HEK293 (cell line): ENCODE results near the gene ACSL3.

Source experiments
- GLIS2 ChIP-seq: fragments of 450-650 bp; formaldehyde crosslinking; IDR thresholded peaks from 2 replicates; pipeline ENCODE4 v1.5.1; 2016; ENCODE audit warnings: missing biosample characterization, missing genetic modification characterization
- KLF8 ChIP-seq: fragments of 450-650 bp; formaldehyde crosslinking; IDR thresholded peaks from 2 replicates; pipeline ENCODE4 v1.5.1; 2016; ENCODE audit warnings: missing biosample characterization, missing genetic modification characterization
- KLF9 ChIP-seq: fragments of 450-650 bp; formaldehyde crosslinking; IDR thresholded peaks from 2 replicates; pipeline ENCODE4 v1.5.1; 2016; ENCODE audit warnings: missing biosample characterization, missing genetic modification characterization, low read depth
- MZF1 ChIP-seq: fragments of 450-650 bp; formaldehyde crosslinking; IDR thresholded peaks from 2 replicates; pipeline ENCODE4 v1.5.1; 2017; ENCODE audit warnings: missing biosample characterization, missing genetic modification characterization, borderline replicate concordance
- PRDM6 ChIP-seq: fragments of 450-650 bp; formaldehyde crosslinking; IDR thresholded peaks from 2 replicates; pipeline ENCODE4 v1.5.1; 2017; ENCODE audit warnings: missing biosample characterization, missing genetic modification characterization
- REST ChIP-seq: fragments of 450-650 bp; formaldehyde crosslinking; IDR thresholded peaks from 2 replicates; pipeline ENCODE4 v1.5.1; 2016; ENCODE audit warnings: missing biosample characterization, missing genetic modification characterization
- SP2 ChIP-seq: fragments of 450-650 bp; formaldehyde crosslinking; IDR thresholded peaks from 2 replicates; pipeline ENCODE4 v1.5.1; 2016; ENCODE audit warnings: missing biosample characterization, missing genetic modification characterization
- SP3 ChIP-seq: fragments of 450-650 bp; formaldehyde crosslinking; IDR thresholded peaks from 2 replicates; pipeline ENCODE4 v1.5.1; 2016; ENCODE audit warnings: missing biosample characterization, missing genetic modification characterization
- YY1 ChIP-seq: fragments of 450-650 bp; formaldehyde crosslinking; IDR thresholded peaks from 2 replicates; pipeline ENCODE4 v1.5.1; 2018; ENCODE audit warnings: missing biosample characterization, missing genetic modification characterization
- ZBTB20 ChIP-seq: fragments of 450-650 bp; formaldehyde crosslinking; IDR thresholded peaks from 2 replicates; pipeline ENCODE4 v1.5.1; 2016; ENCODE audit warnings: missing biosample characterization, missing genetic modification characterization
- ZBTB8A ChIP-seq: fragments of 450-650 bp; formaldehyde crosslinking; IDR thresholded peaks from 2 replicates; pipeline ENCODE4 v1.5.1; 2016; ENCODE audit warnings: missing biosample characterization, missing genetic modification characterization
- ZIC2 ChIP-seq: fragments of 450-650 bp; formaldehyde crosslinking; IDR thresholded peaks from 2 replicates; pipeline ENCODE4 v1.5.1; 2016; ENCODE audit warnings: missing biosample characterization, missing genetic modification characterization
- ZNF138 ChIP-seq: fragments of 450-650 bp; formaldehyde crosslinking; IDR thresholded peaks from 2 replicates; pipeline ENCODE4 v1.5.1; 2016; ENCODE audit warnings: missing biosample characterization, missing genetic modification characterization, borderline replicate concordance
- ZNF140 ChIP-seq: fragments of 450-650 bp; formaldehyde crosslinking; IDR thresholded peaks from 2 replicates; pipeline ENCODE4 v1.5.1; 2016; ENCODE audit warnings: missing biosample characterization, missing genetic modification characterization
- ZNF248 ChIP-seq: fragments of 450-650 bp; formaldehyde crosslinking; IDR thresholded peaks from 2 replicates; pipeline ENCODE4 v1.5.1; 2017; ENCODE audit warnings: missing biosample characterization, missing genetic modification characterization
- ZNF354C ChIP-seq: fragments of 450-650 bp; formaldehyde crosslinking; IDR thresholded peaks from 2 replicates; pipeline ENCODE4 v1.5.1; 2016; ENCODE audit warnings: missing biosample characterization, missing genetic modification characterization, low read depth, borderline replicate concordance
- ZNF423 ChIP-seq: fragments of 450-650 bp; formaldehyde crosslinking; IDR thresholded peaks from 2 replicates; pipeline ENCODE4 v1.5.1; 2016; ENCODE audit warnings: missing biosample characterization, missing genetic modification characterization
- ZNF501 ChIP-seq: fragments of 450-650 bp; formaldehyde crosslinking; IDR thresholded peaks from 2 replicates; pipeline ENCODE4 v1.5.1; 2016; ENCODE audit warnings: missing biosample characterization, missing genetic modification characterization
- ZNF510 ChIP-seq: fragments of 450-650 bp; formaldehyde crosslinking; IDR thresholded peaks from 2 replicates; pipeline ENCODE4 v1.5.1; 2018; ENCODE audit warnings: mild to moderate bottlenecking, missing genetic modification characterization, missing biosample characterization; ENCODE audit not compliant: insufficient replicate concordance
- ZNF521 ChIP-seq: fragments of 450-650 bp; formaldehyde crosslinking; IDR thresholded peaks from 2 replicates; pipeline ENCODE4 v1.5.1; 2017; ENCODE audit warnings: missing biosample characterization, mild to moderate bottlenecking, missing genetic modification characterization
- ZNF548 ChIP-seq: fragments of 450-650 bp; formaldehyde crosslinking; IDR thresholded peaks from 2 replicates; pipeline ENCODE4 v1.5.1; 2016; ENCODE audit warnings: missing biosample characterization, missing genetic modification characterization
- ZNF549 ChIP-seq: fragments of 450-650 bp; IDR thresholded peaks from 2 replicates; pipeline ENCODE4 v1.5.1; 2018; ENCODE audit warnings: missing biosample characterization, missing genetic modification characterization, mild to moderate bottlenecking, inconsistent platforms, moderate library complexity
- ZNF561 ChIP-seq: fragments of 450-650 bp; IDR thresholded peaks from 2 replicates; pipeline ENCODE4 v1.5.1; 2018; ENCODE audit warnings: missing biosample characterization, missing genetic modification characterization, borderline replicate concordance
- ZNF600 ChIP-seq: fragments of 450-650 bp; formaldehyde crosslinking; IDR thresholded peaks from 2 replicates; pipeline ENCODE4 v1.5.1; 2016; ENCODE audit warnings: missing biosample characterization, missing genetic modification characterization
- ZNF626 ChIP-seq: fragments of 450-650 bp; sonication (Bioruptor Pico); formaldehyde crosslinking; IDR thresholded peaks from 2 replicates; pipeline ENCODE4 v1.5.1; 2018; ENCODE audit warnings: missing biosample characterization, missing genetic modification characterization, inconsistent platforms
- ZNF791 ChIP-seq: fragments of 450-650 bp; formaldehyde crosslinking; IDR thresholded peaks from 2 replicates; pipeline ENCODE4 v1.5.1; 2016; ENCODE audit warnings: missing biosample characterization, missing genetic modification characterization
- TF ChIP-seq, protein P1 (sequence below): fragments of 450-650 bp; formaldehyde crosslinking; IDR thresholded peaks from 2 replicates; pipeline ENCODE4 v1.5.1; 2016; ENCODE audit warnings: missing biosample characterization, missing genetic modification characterization
- TF ChIP-seq, protein P2 (sequence below): fragments of 450-650 bp; formaldehyde crosslinking; IDR thresholded peaks from 2 replicates; pipeline ENCODE4 v1.5.1; 2016; ENCODE audit warnings: missing biosample characterization, missing genetic modification characterization
- TF ChIP-seq, protein P3 (sequence below): fragments of 450-650 bp; formaldehyde crosslinking; IDR thresholded peaks from 2 replicates; pipeline ENCODE4 v1.5.1; 2016; ENCODE audit warnings: missing biosample characterization, missing genetic modification characterization

The ACSL3 gene

DNA sequence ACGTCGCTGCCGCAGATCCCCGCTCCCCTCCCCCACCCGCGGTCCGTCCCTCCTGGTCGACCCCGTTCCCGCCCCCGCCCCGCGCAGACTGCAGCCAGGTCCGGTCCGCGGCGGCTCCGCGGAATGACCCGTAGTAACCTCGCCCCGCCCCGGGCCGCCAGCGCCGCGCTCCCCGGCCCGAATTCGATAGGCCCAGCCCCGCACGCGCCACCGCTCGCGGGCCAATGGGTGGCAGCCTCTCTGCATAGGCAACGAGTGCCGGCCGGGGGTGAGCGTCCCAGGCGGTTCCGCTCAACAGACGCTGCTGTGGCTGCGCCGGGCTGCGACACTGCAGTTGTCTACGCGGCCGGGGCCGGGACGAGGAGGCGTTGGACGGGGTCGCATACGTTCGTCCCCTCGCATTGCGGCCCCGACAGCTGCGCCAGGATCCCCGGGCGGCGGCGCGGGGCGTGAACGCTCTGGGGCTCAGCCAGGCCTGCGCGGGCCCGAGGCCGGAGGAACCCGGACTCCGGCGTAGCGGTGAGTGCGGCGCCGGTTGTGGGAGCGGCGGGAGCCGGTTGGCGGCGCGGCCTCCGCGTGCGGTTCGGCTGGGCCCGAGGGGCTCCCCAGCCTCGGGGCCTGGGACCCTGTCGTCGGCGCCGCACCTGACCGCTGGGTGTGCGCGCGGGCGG is at the start of gene ACSL3 (continued):
- TF ChIP-seq ZNF248: no peak
- no peak for TF ChIP-seq ZNF548
- peak; percentile 85 for TF ChIP-seq SP2 (tag by site-specific recombination)
- TF ChIP-seq GLIS2 (tag by site-specific recombination): peak; percentile 33; the same call in 1 of the 2 replicates
- peak; percentile 37; the same call in 1 of the 2 replicates for TF ChIP-seq SP3 (tag by site-specific recombination)
- peak; percentile 56; the same call in 1 of the 2 replicates for TF ChIP-seq ZNF561 (tag by site-specific recombination)
- TF ChIP-seq ZNF423 (tag by site-specific recombination): no peak
- peak; percentile 46 for TF ChIP-seq ZIC2
- peak; percentile 18; the same call in 1 of the 2 replicates for TF ChIP-seq ZBTB8A (tag by site-specific recombination)
- TF ChIP-seq ZBTB20 (tag by site-specific recombination): no peak
- peak; percentile 9; the same call in 1 of the 2 replicates for TF ChIP-seq KLF8 (tag by site-specific recombination)
- TF ChIP-seq ZNF626 (tag by site-specific recombination): no peak
- no peak for TF ChIP-seq ZNF521 (tag by site-specific recombination)
- peak; percentile 65; the same call in 1 of the 2 replicates for TF ChIP-seq ZNF501 (tag by site-specific recombination)
- TF ChIP-seq ZNF791 (tag by site-specific recombination): no peak
- TF ChIP-seq ZNF510: no peak
- no peak for TF ChIP-seq ZNF549 (tag by site-specific recombination)
- TF ChIP-seq, protein P1, sequence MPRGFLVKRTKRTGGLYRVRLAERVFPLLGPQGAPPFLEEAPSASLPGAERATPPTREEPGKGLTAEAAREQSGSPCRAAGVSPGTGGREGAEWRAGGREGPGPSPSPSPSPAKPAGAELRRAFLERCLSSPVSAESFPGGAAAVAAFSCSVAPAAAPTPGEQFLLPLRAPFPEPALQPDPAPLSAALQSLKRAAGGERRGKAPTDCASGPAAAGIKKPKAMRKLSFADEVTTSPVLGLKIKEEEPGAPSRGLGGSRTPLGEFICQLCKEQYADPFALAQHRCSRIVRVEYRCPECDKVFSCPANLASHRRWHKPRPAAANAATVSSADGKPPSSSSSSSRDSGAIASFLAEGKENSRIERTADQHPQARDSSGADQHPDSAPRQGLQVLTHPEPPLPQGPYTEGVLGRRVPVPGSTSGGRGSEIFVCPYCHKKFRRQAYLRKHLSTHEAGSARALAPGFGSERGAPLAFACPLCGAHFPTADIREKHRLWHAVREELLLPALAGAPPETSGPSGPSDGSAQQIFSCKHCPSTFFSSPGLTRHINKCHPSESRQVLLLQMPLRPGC (tag by site-specific recombination): peak; percentile 36; the same call in 1 of the 2 replicates
- TF ChIP-seq ZNF140: no peak
- TF ChIP-seq REST: no peak
- TF ChIP-seq, protein P2, sequence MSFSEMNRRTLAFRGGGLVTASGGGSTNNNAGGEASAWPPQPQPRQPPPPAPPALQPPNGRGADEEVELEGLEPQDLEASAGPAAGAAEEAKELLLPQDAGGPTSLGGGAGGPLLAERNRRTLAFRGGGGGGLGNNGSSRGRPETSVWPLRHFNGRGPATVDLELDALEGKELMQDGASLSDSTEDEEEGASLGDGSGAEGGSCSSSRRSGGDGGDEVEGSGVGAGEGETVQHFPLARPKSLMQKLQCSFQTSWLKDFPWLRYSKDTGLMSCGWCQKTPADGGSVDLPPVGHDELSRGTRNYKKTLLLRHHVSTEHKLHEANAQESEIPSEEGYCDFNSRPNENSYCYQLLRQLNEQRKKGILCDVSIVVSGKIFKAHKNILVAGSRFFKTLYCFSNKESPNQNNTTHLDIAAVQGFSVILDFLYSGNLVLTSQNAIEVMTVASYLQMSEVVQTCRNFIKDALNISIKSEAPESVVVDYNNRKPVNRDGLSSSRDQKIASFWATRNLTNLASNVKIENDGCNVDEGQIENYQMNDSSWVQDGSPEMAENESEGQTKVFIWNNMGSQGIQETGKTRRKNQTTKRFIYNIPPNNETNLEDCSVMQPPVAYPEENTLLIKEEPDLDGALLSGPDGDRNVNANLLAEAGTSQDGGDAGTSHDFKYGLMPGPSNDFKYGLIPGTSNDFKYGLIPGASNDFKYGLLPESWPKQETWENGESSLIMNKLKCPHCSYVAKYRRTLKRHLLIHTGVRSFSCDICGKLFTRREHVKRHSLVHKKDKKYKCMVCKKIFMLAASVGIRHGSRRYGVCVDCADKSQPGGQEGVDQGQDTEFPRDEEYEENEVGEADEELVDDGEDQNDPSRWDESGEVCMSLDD (tag by site-specific recombination): no peak
- 0 out of 2 replicates have a peak, but pooled peaks have one; percentile 25 for TF ChIP-seq MZF1 (tag by site-specific recombination)
- TF ChIP-seq KLF9 (tag by site-specific recombination): no peak
- TF ChIP-seq, protein P3, sequence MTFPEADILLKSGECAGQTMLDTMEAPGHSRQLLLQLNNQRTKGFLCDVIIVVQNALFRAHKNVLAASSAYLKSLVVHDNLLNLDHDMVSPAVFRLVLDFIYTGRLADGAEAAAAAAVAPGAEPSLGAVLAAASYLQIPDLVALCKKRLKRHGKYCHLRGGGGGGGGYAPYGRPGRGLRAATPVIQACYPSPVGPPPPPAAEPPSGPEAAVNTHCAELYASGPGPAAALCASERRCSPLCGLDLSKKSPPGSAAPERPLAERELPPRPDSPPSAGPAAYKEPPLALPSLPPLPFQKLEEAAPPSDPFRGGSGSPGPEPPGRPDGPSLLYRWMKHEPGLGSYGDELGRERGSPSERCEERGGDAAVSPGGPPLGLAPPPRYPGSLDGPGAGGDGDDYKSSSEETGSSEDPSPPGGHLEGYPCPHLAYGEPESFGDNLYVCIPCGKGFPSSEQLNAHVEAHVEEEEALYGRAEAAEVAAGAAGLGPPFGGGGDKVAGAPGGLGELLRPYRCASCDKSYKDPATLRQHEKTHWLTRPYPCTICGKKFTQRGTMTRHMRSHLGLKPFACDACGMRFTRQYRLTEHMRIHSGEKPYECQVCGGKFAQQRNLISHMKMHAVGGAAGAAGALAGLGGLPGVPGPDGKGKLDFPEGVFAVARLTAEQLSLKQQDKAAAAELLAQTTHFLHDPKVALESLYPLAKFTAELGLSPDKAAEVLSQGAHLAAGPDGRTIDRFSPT (tag by site-specific recombination): no peak
- TF ChIP-seq YY1 (tag by site-specific recombination): no peak
- TF ChIP-seq ZNF138 (tag by site-specific recombination): no peak
- TF ChIP-seq ZNF354C (tag by site-specific recombination): no peak
- TF ChIP-seq PRDM6 (tag by site-specific recombination): no peak
- TF ChIP-seq ZNF600 (tag by site-specific recombination): peak; percentile 60; the same call in 1 of the 2 replicates
